Stimulated activated CD4-positive, alpha-beta T cell treated with anti-CD3 and anti-CD28 coated beads, Interleukin-2, amount 100 ng/mL, for 48 hours (primary cell): ENCODE results near the gene CFAP43.
A peak's percentile ranks its signal among the peaks of the same experiment; 100 is the strongest.
"Not testable (repeated sequence)": the region's sequence is repeated elsewhere in the genome, so short reads cannot be mapped to it uniquely, and the experiment has no call there.

Source experiments
- DNase-seq, 2 donors: peaks; one replicate each; pipeline ENCODE4 v3.0.0-alpha.2; 2020

Gene CFAP43

GRCh38 chr10:104218751-104219150, 13.4 kb downstream of the CFAP43 start:
- no peak for DNase-seq

- no peak for DNase-seq
Observed at GRCh38 chr10:104216631-104217030, 15.5 kb downstream of the CFAP43 start.

GRCh38 chr10:104209575-104210198, 22.5 kb downstream of the CFAP43 start:
- peak; percentile 11 to 17 for DNase-seq

GRCh38 chr10:104208730-104209129, 23.4 kb downstream of the CFAP43 start:
- no peak for DNase-seq

DNA sequence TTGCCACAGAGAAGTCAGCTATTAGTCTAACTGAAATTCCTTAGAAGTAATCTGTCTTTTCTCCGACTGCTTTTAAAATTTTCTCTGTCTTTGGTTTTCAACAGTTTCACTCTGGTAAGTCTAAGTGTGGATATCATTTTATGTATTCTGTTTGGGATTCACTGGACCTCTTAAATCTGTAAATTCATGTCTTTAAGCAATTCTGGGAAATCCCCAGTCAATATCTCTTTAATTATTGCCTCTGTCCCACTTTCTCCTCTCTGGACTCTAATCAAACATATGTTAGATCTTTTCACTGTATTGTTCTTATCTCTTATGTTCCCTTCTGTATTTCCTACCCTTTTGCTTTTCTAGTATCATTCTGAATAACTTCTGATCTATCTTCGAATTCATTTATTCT, 29.9 kb downstream of the CFAP43 start:
- no peak for DNase-seq

DNA sequence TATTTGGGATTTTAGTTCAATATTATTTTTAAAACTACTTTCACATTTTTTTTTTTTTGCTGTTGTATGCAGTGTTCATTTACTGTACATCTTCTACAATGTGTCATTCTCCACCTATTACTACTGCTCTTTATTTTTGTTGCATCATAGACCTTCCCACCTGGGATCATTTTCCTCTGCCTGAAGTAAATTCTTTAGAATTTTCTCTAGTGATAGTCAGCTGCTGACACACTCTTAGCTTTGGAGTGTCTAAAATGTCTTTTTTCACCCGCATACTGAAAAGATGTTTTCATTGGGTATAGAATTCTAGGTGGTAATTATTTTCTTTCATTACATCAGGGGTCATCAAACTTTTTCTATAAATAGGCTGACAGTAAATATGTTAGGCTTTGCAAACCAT, 30.5 kb downstream of the CFAP43 start:
- no peak for DNase-seq

GRCh38 chr10:104199567-104199966, 32.6 kb downstream of the CFAP43 start:
- no peak for DNase-seq

DNA sequence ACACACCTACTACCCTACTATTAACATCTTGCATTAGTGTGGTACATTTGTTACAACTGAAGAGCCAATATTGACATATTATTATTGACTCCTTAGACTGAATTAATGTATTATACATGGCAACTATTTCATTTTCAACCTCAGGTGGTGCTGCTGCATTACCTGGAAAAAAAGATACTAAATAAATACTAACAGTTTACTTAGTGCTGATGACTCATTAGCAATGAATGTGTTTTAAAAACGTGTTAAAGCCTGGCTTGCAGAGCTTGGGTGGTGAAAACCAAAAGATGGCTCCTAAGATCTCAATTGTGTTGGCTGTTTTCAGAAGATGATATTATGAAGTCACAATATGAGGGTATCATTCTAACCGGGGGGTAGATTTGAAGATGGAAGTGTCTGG, 34.8 kb downstream of the CFAP43 start:
- no peak for DNase-seq

DNA sequence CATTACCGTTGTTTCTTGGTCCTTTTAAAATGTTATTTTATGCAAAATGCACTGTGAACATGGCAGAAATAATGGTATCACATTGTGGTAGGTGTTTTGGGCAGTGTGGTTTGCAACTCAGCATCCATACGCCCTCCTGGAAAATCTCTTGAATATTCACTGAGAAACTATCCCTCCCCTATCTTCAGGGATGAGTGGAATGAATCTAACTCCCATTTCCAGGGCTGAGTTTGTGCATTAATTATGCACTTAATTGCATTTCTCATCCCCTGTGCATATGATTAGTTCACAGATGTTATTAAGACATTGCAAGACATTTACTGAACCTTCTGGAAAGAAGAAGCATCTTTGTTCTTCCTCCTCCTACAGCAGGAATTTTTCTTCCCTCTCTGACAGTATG, 36.5 kb downstream of the CFAP43 start:
- no peak for DNase-seq

DNA sequence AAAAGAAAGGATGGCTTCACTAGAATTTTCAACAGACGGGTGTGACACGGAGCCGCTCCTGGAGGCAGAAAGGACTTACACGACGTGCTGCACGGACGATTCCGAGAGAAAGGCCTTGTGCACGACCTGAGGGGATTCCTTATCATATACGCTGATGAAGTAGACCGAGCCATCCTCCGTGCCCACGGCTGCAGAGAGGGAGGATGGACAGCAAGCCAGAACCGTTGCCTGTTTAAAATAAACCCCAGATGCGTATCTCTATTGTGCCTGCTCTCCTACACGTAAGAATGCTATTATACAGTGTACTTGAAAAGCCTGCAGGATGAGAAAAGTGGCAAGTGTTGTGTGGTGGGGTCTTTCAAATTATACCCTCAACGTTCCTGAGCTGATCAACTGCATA, 38.4 kb downstream of the CFAP43 start:
- DNase-seq: no peak

- no peak for DNase-seq
Observed at GRCh38 chr10:104190695-104191094, 41.5 kb downstream of the CFAP43 start.

GRCh38 chr10:104183682-104184081, 48.5 kb downstream of the CFAP43 start:
- no peak for DNase-seq

- not testable (repeated sequence) for DNase-seq
Observed at GRCh38 chr10:104174136-104174535, 58.0 kb downstream of the CFAP43 start.

DNA sequence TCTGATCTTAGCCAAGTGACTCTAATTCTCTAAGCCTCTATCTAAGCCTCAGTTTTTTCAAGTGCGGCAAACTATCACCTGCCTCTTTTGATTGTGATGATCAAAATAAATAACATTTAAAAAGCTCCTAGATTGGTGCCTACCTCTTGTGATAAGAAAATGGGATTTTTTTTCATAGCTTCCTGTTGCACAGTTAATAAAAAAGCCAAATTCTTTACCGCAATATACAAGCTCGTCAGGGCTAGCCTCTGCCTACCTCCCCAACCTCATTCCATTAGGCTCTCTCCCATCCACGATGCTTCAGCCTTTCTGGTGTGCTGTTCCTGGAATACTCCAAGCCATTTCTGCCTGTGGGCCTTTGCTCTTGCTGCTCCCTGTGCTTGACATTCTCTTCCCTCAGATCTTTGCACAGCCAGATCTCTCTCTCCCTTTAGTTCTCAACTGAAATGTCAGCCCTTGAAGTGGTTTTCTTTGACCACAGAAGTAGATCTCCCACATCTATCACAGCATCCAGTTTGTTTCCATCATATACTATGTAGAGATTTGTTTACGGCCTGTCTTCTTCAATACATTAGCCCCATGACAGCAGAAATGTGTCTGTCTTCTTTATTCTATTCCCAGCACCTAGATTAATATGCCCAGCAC, 61.4 kb downstream of the CFAP43 start:
- no peak for DNase-seq

DNA sequence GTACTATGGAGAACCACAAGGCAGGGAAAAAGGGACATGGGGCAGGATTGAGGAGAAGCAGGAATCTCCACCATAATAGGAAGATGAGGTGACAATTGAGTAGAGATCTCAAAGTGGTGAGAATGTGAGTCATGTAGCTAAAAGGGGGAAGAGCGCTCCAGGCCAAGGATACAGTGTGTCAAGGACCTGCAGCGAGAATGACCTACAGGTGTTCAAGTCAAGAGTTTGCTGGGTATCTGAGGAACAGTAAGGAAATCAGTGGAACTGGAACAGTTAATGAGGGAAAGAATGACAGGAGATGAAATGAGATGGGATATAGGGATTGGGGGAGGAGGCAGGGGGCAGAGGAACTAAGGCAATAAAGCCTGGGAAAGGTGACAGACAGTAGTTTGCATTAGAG, 76.6 kb downstream of the CFAP43 start:
- no peak for DNase-seq

GRCh38 chr10:104151737-104152136, 80.4 kb downstream of the CFAP43 start:
- DNase-seq: no peak

DNA sequence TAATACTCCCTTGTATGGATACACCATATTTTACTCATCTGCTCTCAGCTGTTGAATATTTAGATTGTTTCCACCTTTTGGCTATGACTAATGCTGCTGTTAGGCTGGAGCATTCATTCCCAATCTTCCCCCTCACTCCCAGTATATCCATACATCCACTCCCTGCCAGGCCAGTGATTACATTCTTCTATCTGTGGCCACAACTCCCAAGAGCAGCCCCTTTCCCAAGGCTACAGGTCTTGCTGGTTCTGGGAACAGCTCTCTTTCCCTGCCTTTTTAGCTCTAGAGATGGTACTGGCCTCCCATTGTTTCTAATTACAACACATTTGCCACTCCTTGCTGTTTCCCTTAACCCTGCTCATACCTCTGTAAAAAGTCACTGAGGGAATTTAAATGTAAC, 82.0 kb downstream of the CFAP43 start:
- no peak for DNase-seq

- DNase-seq: no peak
Observed at GRCh38 chr10:104146882-104147281, 85.3 kb downstream of the CFAP43 start.

- DNase-seq: no peak
Observed at GRCh38 chr10:104144931-104145330, 87.2 kb downstream of the CFAP43 start.

GRCh38 chr10:104143829-104144228, 88.3 kb downstream of the CFAP43 start:
- DNase-seq: no peak

DNA sequence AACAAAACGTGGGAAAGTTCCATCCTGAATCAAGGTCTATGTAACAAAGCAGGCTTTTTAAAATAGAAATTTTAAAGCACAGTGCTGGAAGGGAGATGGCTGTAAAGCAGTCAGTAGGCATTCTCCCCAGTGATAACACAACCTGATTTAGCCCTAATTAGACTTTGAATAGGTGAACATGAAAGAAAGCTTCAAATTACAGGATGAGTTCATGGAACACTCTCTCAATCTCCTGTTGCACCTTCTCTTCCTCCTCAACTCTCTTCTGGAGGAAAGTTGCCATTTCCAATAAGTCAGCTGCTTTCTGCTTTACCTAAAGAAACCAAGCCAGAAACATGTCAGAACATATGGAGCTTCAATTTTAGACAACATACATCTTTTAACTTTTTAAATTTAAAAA, 90.1 kb downstream of the CFAP43 start:
- no peak for DNase-seq

DNA sequence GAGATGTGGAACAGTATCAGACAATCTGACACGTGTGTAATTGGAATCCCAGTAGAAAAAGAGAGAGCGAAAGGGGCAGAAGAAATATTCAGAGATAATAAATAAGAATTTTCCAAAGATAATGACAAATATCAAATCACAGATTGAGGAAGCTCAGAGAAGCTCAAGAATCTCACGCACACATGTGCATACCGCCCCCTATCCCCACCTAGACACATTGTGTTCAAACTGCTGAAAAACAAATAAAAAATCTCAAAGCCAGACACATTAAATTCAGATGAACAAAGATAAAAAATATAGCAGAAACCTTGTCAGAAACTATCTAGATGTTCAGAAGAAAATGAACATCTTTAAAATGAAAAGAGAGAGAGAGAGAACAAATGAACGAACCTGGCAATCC, 92.9 kb downstream of the CFAP43 start:
- no peak for DNase-seq

- DNase-seq: no peak
Observed at GRCh38 chr10:104138131-104138530, 94.0 kb downstream of the CFAP43 start.

- no peak for DNase-seq
Observed at GRCh38 chr10:104130041-104130440, 102.1 kb downstream of the CFAP43 start.

GRCh38 chr10:104128214-104128613, 104.0 kb downstream of the CFAP43 start:
- no peak for DNase-seq
